Vagina (tissue), 2 donors: Measurements from ENCODE around the gene MDFIC. TPM values are rescaled to one million over a fixed set of nuclear protein-coding genes. Genes with fewer than 3 reads are reported as not detected.

ENCODE experiments used
- DNase-seq, 2 donors: peaks; one replicate each; pipeline ENCODE4 v3.0.0-alpha.2; 2017; ENCODE audit errors: extremely low spot score in 2 of 2
- H3K27ac ChIP-seq: fragments of 200-600 bp; sonication (generic); one replicate; pipeline ENCODE4 v1.5.1; 2019
- H3K27me3 ChIP-seq: fragments of 200-600 bp; sonication (generic); one replicate; pipeline ENCODE4 v1.5.1; 2019
- H3K36me3 ChIP-seq, 2 donors: fragments of 200-600 bp; sonication (generic); one replicate each; pipeline ENCODE4 v1.5.1; 2017 to 2019
- H3K4me1 ChIP-seq: fragments of 200-600 bp; sonication (generic); one replicate; pipeline ENCODE4 v1.5.1; 2019
- H3K4me3 ChIP-seq, 2 donors: fragments of 200-600 bp; sonication (generic); 1 replicate in 1 of 2; 2 replicates in 1 of 2; pipeline ENCODE4 v1.5.1; 2016 to 2019
- H3K9me3 ChIP-seq: fragments of 200-600 bp; sonication (generic); one replicate; pipeline ENCODE4 v1.5.1; 2019
- POLR2A ChIP-seq, 2 donors: fragments of 450-650 bp; IDR thresholded peaks; one replicate each; pipeline ENCODE4 v1.6.1; 2017; ENCODE audit warnings: antibody characterized with exemption in 2 of 2, mild to moderate bottlenecking in 2 of 2, moderate library complexity in 2 of 2
- POLR2AphosphoS5 ChIP-seq, 2 donors: sonication (generic); formaldehyde crosslinking; IDR thresholded peaks; one replicate each; pipeline ENCODE4 v1.9.0; 2017; ENCODE audit warnings: antibody characterized with exemption in 2 of 2, mild to moderate bottlenecking in 2 of 2, low read depth in 1 of 2; ENCODE audit not compliant: insufficient read depth in 1 of 2
- intact Hi-C: fragments of 100-400 bp; cut with DNase I; formaldehyde crosslinking; loops from one replicate; pipeline ENCODE4 v1.15.1; 2023
- total RNA-seq: library from RNA; depleted of rRNA; stranded (reverse); fragments of >200 nt; gene quantifications from one replicate; pipeline ENCODE4 v1.2.3, GENCODE V29; 2016
- TF ChIP-seq, protein P1 (sequence below), 3 experiments: fragments of 450-650 bp in 2 of 3; fragments of 200-600 bp in 1 of 3; sonication (generic) in 1 of 3; IDR thresholded peaks; one replicate each; pipeline ENCODE4 v1.5.1; 2017 to 2019; ENCODE audit warnings: antibody characterized with exemption in 3 of 3, mild to moderate bottlenecking in 2 of 3, moderate library complexity in 2 of 3

MDFIC gene
- total RNA-seq, 1 donor from 2014 or later: 27.7 TPM

DNA sequence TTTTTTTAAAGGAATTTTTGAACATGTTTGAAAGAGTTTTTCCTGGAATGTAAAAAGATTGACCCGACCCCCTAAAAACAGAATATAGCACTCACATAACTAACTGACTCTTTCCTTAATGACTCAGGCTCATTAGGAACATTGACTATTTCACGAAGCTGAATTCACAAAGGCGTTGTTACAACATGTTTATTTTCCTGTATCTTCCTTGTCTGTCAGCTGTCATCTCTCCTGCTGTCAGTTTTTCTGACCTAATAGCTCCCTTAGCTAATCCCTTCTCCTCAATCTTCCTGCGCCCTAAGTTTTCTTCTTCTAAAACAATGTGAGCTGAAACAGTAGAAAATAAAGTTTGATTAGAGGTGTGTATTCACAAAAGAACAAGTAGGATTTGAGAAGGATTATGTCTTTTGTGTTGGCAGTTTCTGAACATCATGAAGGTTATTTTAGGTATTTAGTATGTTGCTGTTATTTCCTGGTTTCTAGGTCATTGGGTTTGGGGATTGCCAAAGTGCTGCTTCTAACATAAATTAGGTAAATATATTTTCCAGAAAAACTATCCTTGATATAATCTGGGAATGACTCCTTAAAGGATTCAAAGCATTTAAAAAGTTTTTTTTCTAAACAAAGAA lies 4.6 kb upstream of the MDFIC start:
- intact Hi-C loops: no loop called here
- no peak for DNase-seq
- no peaks in the 10 kb centered on the region for H3K36me3 ChIP-seq
- TF ChIP-seq, protein P1, sequence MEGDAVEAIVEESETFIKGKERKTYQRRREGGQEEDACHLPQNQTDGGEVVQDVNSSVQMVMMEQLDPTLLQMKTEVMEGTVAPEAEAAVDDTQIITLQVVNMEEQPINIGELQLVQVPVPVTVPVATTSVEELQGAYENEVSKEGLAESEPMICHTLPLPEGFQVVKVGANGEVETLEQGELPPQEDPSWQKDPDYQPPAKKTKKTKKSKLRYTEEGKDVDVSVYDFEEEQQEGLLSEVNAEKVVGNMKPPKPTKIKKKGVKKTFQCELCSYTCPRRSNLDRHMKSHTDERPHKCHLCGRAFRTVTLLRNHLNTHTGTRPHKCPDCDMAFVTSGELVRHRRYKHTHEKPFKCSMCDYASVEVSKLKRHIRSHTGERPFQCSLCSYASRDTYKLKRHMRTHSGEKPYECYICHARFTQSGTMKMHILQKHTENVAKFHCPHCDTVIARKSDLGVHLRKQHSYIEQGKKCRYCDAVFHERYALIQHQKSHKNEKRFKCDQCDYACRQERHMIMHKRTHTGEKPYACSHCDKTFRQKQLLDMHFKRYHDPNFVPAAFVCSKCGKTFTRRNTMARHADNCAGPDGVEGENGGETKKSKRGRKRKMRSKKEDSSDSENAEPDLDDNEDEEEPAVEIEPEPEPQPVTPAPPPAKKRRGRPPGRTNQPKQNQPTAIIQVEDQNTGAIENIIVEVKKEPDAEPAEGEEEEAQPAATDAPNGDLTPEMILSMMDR (IDR thresholded peaks at IDR 0.05): no peak
- no peak for TF ChIP-seq POLR2AphosphoS5 (IDR thresholded peaks at IDR 0.05; ENCODE audit: insufficient read depth in 1 of 2, low read depth in 1 of 2)
- TF ChIP-seq POLR2A (IDR thresholded peaks at IDR 0.05): no peak
- no peaks in the 10 kb centered on the region for H3K4me1 ChIP-seq
- no peak overlapping the region for H3K4me3 ChIP-seq
- H3K27ac ChIP-seq: no peak overlapping the region
- H3K27me3 ChIP-seq: no peaks in the 10 kb centered on the region
- H3K9me3 ChIP-seq: no peaks in the 10 kb centered on the region

DNA sequence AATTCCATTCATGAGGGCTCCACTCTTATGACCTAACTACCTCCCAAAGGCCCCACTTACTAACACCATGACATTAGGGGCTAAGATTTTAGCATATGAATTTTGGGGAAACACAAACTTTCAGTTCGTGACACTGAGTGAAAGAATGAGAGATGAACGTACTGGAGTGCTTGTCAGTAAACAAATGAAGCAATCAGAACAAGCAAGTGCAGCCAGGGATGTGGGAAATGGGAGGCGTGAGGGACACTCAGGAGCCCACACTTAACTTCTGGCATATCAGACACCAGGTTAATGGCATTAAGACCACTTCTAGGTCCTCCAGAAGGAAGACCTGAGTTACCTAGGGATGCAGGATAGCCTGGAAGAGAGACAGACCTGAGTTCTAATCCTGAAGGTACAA lies 2.3 kb upstream of the MDFIC start:
- no peak for TF ChIP-seq POLR2AphosphoS5 (IDR thresholded peaks at IDR 0.05; ENCODE audit: insufficient read depth in 1 of 2, low read depth in 1 of 2)
- no peak overlapping the region for H3K4me3 ChIP-seq
- no peaks in the 10 kb centered on the region for H3K36me3 ChIP-seq
- H3K27me3 ChIP-seq: no peaks in the 10 kb centered on the region
- H3K9me3 ChIP-seq: no peaks in the 10 kb centered on the region
- H3K27ac ChIP-seq: no peak overlapping the region
- H3K4me1 ChIP-seq: peaks cover 14% of the 10 kb centered on the region
- intact Hi-C loops: no loop called here
- no peak for DNase-seq

DNA sequence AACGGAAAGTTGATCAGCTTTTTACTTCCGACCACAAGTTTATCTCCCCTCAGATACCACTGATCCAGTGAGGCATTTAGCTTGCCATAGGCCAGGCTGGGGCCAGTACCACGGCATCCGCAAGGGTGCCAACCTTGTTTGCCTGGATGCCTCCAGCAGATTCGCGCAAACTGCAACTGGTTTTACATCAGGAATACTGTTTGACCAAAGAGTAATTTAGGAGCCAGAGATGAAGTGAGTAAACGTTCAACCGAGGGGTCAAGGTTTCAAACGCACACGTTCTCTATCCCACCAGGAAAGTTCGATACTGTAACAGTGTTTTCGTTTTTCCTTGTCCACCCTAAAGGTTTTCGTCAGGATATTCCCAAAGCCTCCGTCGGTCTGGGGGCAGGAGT lies 266 bp upstream of the MDFIC start:
- peak overlapping the region; percentile 58 to 90 for H3K4me3 ChIP-seq
- intact Hi-C loops: loop anchor here (10.0 kb wide), 1 partner anchor 837 kb away; no protein-coding TSS in a partner anchor
- H3K4me1 ChIP-seq: peaks cover 24% of the 10 kb centered on the region
- H3K9me3 ChIP-seq: no peaks in the 10 kb centered on the region
- no peak for DNase-seq
- no peak for TF ChIP-seq POLR2AphosphoS5 (IDR thresholded peaks at IDR 0.05; ENCODE audit: insufficient read depth in 1 of 2, low read depth in 1 of 2)
- TF ChIP-seq, protein P1 (IDR thresholded peaks at IDR 0.05): no peak
- no peak for TF ChIP-seq POLR2A (IDR thresholded peaks at IDR 0.05)
- no peaks in the 10 kb centered on the region for H3K36me3 ChIP-seq
- H3K27me3 ChIP-seq: no peaks in the 10 kb centered on the region
- H3K27ac ChIP-seq: peak overlapping the region; percentile 92

DNA sequence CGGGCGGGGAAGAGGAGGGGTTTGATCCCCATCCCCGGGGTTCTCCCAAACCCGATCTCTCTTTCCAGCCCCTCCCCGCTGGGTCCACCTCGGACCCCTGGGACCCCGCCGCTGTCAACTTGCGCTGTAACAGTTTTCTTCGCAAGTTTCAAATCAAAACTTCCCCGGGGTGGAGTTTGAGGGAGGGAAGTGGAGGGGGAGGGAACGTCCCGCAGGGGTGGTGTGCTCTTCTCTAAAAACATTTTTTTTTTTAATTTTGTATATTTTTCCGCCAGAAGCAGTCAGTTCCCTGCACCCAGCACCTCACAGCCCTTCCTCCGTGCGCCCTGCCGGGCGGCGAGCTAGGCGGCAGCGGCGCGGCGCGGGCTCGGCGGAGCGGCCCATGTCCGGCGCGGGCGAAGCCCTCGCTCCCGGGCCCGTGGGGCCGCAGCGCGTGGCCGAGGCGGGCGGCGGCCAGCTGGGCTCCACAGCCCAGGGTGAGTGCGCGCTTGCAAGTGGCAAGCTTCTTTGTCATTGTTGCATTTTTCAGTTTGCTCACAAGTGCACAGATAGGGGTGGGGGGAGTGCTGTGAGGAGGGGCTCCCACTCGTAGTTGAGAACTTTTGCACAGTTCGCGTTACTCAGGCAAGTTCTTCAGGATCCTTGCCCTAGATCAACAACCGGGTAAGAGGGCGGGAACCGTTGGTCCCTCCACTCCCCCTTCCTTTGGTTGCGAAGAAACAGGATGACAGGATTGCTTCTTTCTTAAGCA lies 933 bp downstream of the MDFIC start:
- Histone ChIP-seq H3K4me1 (peaks cover 24% of the 10 kb centered on the region), H3K9me3 (no peaks in the 10 kb centered on the region), H3K27me3 (no peaks in the 10 kb centered on the region), H3K36me3 (no peaks in the 10 kb centered on the region), H3K27ac (peak overlapping the region; percentile 92), H3K4me3 (peak overlapping the region; percentile 58 to 90)
- TF ChIP-seq, protein P1 (IDR thresholded peaks at IDR 0.05): no peak
- TF ChIP-seq POLR2A (IDR thresholded peaks at IDR 0.05): no peak
- DNase-seq: no peak
- intact Hi-C loops: loop anchor here (10.0 kb wide), 1 partner anchor 838 kb away; no protein-coding TSS in a partner anchor

DNA sequence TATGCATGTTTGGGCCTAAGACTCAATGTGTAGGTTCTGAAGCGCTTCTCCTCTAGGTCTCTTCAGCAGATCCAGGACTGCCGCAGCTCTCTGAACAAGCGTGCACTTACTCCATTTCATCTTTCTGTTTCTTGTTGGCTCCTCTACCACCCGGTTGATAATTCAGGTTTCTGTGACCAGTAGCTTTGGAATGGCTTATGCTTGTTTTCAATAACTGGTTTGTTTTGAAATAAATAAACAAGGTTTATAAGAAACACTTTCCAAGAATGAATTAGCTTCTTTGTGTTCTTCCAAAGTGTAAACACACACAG lies 1.5 kb downstream of the MDFIC start:
- peaks cover 28% of the 10 kb centered on the region for H3K4me1 ChIP-seq
- H3K27ac ChIP-seq: peak overlapping the region; percentile 92
- intact Hi-C loops: loop anchor here (10.0 kb wide), 1 partner anchor 839 kb away; no protein-coding TSS in a partner anchor

More for the DNA sequence above, 1.5 kb downstream of the MDFIC start:
- no peak for DNase-seq
- Histone ChIP-seq H3K36me3 (no peaks in the 10 kb centered on the region), H3K27me3 (no peaks in the 10 kb centered on the region), H3K4me3 (peak overlapping the region; percentile 58 to 90), H3K9me3 (no peaks in the 10 kb centered on the region)
- TF ChIP-seq POLR2AphosphoS5 (IDR thresholded peaks at IDR 0.05; ENCODE audit: insufficient read depth in 1 of 2, low read depth in 1 of 2) (no peak), POLR2A (IDR thresholded peaks at IDR 0.05) (no peak)
- TF ChIP-seq, protein P1 (IDR thresholded peaks at IDR 0.05): no peak
